Panc1 (cell line): ENCODE data around the gene TMEM201. TPM values are rescaled to one million over a fixed set of nuclear protein-coding genes. Genes with fewer than 3 reads are reported as not detected.

ENCODE experiments used
- ATAC-seq: fragments of 200-7000 bp; cut with Tn5 transposase; 2 replicates; pipeline ENCODE4 v1.9.1; 2020; ENCODE audit warnings: mild to moderate bottlenecking, moderate library complexity
- BruUV-seq: library from RNA; stranded (reverse); fragments of 400-500 nt; replicated peaks from 2 replicates; lab custom pipeline; 2021; lab: Mats Ljungman, UMichigan
- CTCF ChIA-PET: fragments of 300-600 bp; sonication (Branson Sonifier 250); formaldehyde crosslinking; loops from one replicate; lab custom pipeline; 2022; ENCODE audit warnings: antibody characterized with exemption; lab: Charles Lee
- POLR2A ChIA-PET: fragments of 300-600 bp; sonication (Branson Sonifier 250); formaldehyde crosslinking; loops from one replicate; lab custom pipeline; 2022; ENCODE audit warnings: antibody characterized with exemption; lab: Charles Lee
- DNase-seq: peaks from one replicate; pipeline ENCODE4 v3.0.0-alpha.2; 2010; ENCODE audit warnings: low read depth, low spot score
- H3K27ac ChIP-seq: 2 replicates; pipeline ENCODE4 v1.5.1; 2011; ENCODE audit warnings: mild to moderate bottlenecking, low read length, inconsistent platforms
- H3K27me3 ChIP-seq: fragments of 200-500 bp; sonication (Bioruptor generic); 2 replicates; pipeline ENCODE4 v1.6.0; 2014; ENCODE audit warnings: low read length, inconsistent platforms; ENCODE audit not compliant: control insufficient read depth, insufficient read depth
- H3K36me3 ChIP-seq: fragments of 200-500 bp; sonication (Bioruptor generic); 2 replicates; pipeline ENCODE4 v1.5.1; 2014; ENCODE audit warnings: inconsistent platforms, mild to moderate bottlenecking, low read length, moderate library complexity; ENCODE audit not compliant: control insufficient read depth, insufficient read depth
- H3K4me1 ChIP-seq: 2 replicates; pipeline ENCODE4 v1.5.1; 2011; ENCODE audit warnings: inconsistent platforms, mild to moderate bottlenecking, low read length, moderate library complexity; ENCODE audit not compliant: control insufficient read depth, insufficient read depth
- H3K4me3 ChIP-seq, 2 experiments: 2 replicates each; pipeline ENCODE4 v1.5.1; 2011 to 2012; ENCODE audit warnings: low read depth in 2 of 2, low read length in 2 of 2, mild to moderate bottlenecking in 2 of 2, inconsistent platforms in 1 of 2, moderate library complexity in 1 of 2
- H3K9me3 ChIP-seq: fragments of 200-500 bp; sonication (Bioruptor generic); 2 replicates; pipeline ENCODE4 v1.5.1; 2014; ENCODE audit warnings: low read depth, mild to moderate bottlenecking, inconsistent platforms, low read length, moderate library complexity; ENCODE audit not compliant: control insufficient read depth, insufficient read depth
- CTCF ChIP-seq: fragments of 450-650 bp; IDR thresholded peaks from 2 replicates; pipeline ENCODE4 v1.5.1; 2017; ENCODE audit warnings: mild to moderate bottlenecking
- POLR2AphosphoS5 ChIP-seq: IDR thresholded peaks from 2 replicates; pipeline ENCODE4 v1.6.1; 2012; ENCODE audit warnings: mild to moderate bottlenecking, low read depth, low read length, moderate library complexity
- REST ChIP-seq, 2 experiments: IDR thresholded peaks; 2 replicates each; pipeline ENCODE4 v1.6.1; 2011 to 2012; ENCODE audit warnings: low read depth in 2 of 2, control low read depth in 1 of 2, low read length in 1 of 2, mild to moderate bottlenecking in 1 of 2, moderate library complexity in 1 of 2; ENCODE audit not compliant: insufficient read depth in 1 of 2
- SIN3A ChIP-seq: IDR thresholded peaks from 2 replicates; pipeline ENCODE4 v1.6.1; 2012; ENCODE audit warnings: low read depth, mild to moderate bottlenecking, low read length, moderate library complexity, borderline replicate concordance; ENCODE audit not compliant: insufficient read depth
- TCF7L2 ChIP-seq: IDR thresholded peaks from 2 replicates; pipeline ENCODE4 v1.6.1; 2011; ENCODE audit warnings: mild to moderate bottlenecking, low read depth, low read length, inconsistent platforms
- in situ Hi-C: cut with HindIII; loops from 2 replicates; pipeline ENCODE4 v1.10.0; 2016; ENCODE audit warnings: low sequenced_read_pairs, low pct_unique_long_range_greater_than_20kb
- intact Hi-C: fragments of 100-400 bp; cut with micrococcal nuclease; formaldehyde crosslinking; loops from one replicate; pipeline ENCODE4 v1.10.0; 2022; ENCODE audit not compliant: unreplicated experiment
- total RNA-seq: library from RNA; stranded (reverse); gene quantifications from one replicate; pipeline ENCODE4 v1.2.1, GENCODE V29; 2021; ENCODE audit not compliant: unreplicated experiment

The TMEM201 gene
- total RNA-seq, 1 experiment from 2014 or later, result 26.5 TPM

- H3K4me1 ChIP-seq, result no peaks in the 10 kb centered on the region; the same call in 1 of the 2 replicates
- H3K4me3 ChIP-seq, result no peak overlapping the region
- no TSS peak for BruUV-seq
- H3K36me3 ChIP-seq, result no peaks in the 10 kb centered on the region
- no peak for DNase-seq
- ATAC-seq, result no peak
- no peaks in the 10 kb centered on the region for H3K9me3 ChIP-seq
- H3K27me3 ChIP-seq, result no peaks in the 10 kb centered on the region
- TF ChIP-seq POLR2AphosphoS5 (no peak), SIN3A (no peak), CTCF (no peak), REST (IDR thresholded peaks at IDR 0.05; ENCODE audit: insufficient read depth in 1 of 2, low read depth in 2 of 2, low read length in 1 of 2) (no peak), TCF7L2 (no peak)
- in situ Hi-C loops, result no loop called here
- POLR2A ChIA-PET, result interaction anchor here (0.6 kb wide), 1 partner anchor 88 kb away, joined by 3 read pairs; no protein-coding TSS in a partner anchor
- CTCF ChIA-PET, result interaction anchor here (0.6 to 0.8 kb wide), 3 partner anchors 20 to 91 kb away, joined by 3 to 5 read pairs (median 4); no protein-coding TSS in a partner anchor
- intact Hi-C loops, result loop anchor here (5.0 kb wide), 2 partner anchors 59 to 239 kb away; no protein-coding TSS in a partner anchor
- no peak overlapping the region; the same call in 1 of the 2 replicates for H3K27ac ChIP-seq
These were observed 40.1 kb downstream of the TMEM201 start for GRCh38 chr1:9628541-9629444.

GRCh38 chr1:9629445-9630201 is 40.9 kb downstream of the TMEM201 start:
- no peaks in the 10 kb centered on the region for H3K36me3 ChIP-seq
- H3K27me3 ChIP-seq, result no peaks in the 10 kb centered on the region
- H3K27ac ChIP-seq, result no peak overlapping the region
- POLR2A ChIA-PET, result no interaction called here
- no peaks in the 10 kb centered on the region; the same call in 1 of the 2 replicates for H3K4me1 ChIP-seq
- DNase-seq (no peak), ATAC-seq (no peak)
- TF ChIP-seq REST (IDR thresholded peaks at IDR 0.05; ENCODE audit: insufficient read depth in 1 of 2, low read depth in 2 of 2, low read length in 1 of 2), result no peak
- TF ChIP-seq SIN3A, result no peak
- no peak for TF ChIP-seq CTCF
- TF ChIP-seq POLR2AphosphoS5, result no peak
- no peak for TF ChIP-seq TCF7L2
- in situ Hi-C loops (no loop called here), intact Hi-C loops (loop anchor here (5.0 kb wide), 2 partner anchors 58 to 238 kb away; no protein-coding TSS in a partner anchor)
- BruUV-seq, result no TSS peak
- CTCF ChIA-PET, result interaction anchor here (0.6 kb wide), 1 partner anchor 18 kb away, joined by 3 read pairs; no protein-coding TSS in a partner anchor
- no peaks in the 10 kb centered on the region for H3K9me3 ChIP-seq
- no peak overlapping the region for H3K4me3 ChIP-seq
